Stimulated activated CD4-positive, alpha-beta T cell treated with anti-CD3 and anti-CD28 coated beads, Interleukin-15, amount 100 ng/mL, for 1 hour (primary cell): ENCODE data around the gene ALG12.

Experiments used
- DNase-seq, 2 donors: peaks; one replicate each; pipeline ENCODE4 v3.0.0-alpha.2; 2020; ENCODE audit warnings: low read depth in 1 of 2, low spot score in 1 of 2

The ALG12 gene

DNA sequence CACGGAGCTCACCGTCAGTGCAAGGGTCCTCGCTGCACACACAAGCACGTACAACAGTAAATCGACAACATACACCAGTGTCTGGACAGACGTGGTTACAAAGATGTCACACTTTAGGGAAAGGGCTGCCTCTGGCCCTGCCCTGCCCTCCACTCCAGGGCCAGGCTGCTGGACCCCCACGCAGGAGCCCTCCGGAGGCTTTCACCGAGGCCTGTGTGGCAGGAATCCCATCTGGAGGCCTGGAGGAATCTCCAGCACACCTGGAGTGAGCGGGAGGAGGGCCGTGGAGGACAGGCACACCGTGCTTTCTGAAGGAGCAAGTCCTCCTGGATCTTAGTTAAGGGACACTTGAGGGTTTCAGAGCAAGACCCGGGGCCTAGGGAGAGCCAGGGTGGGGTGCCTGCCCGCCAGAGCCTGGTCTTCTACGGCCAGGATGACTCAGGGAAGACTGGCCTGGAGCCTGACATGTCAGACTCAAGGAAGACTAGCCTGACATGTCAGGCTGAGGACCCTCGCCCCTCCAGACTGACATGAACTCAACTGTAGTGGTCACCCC, 40.2 kb upstream of the ALG12 start:
- DNase-seq: no peak

DNA sequence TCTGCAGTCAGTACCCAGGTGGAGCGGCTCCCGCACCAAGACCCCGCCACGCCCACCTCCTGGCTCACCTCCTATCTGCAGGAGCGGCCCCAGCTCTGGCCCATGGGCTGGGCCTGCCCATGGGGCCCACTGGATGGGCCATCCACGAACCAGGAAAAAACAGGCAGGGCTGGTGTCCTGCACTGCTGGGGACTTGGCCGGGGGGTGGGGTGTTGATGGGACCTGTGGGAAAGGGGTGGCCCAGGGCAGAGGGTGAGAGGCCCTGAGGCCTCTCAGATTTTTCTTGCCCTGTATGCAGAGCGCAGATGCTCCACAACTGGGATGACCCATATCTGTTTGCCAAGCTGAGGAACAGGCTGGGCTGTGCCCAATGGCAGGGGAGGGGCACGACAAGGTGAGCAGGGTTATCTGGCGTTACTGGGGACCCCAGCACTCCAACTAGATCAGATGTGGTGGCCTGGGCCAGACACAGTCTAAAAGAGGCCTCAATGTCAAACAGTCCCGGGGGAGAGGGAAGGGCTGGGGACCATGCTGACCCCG, 39.7 kb upstream of the ALG12 start:
- DNase-seq: no peak

DNA sequence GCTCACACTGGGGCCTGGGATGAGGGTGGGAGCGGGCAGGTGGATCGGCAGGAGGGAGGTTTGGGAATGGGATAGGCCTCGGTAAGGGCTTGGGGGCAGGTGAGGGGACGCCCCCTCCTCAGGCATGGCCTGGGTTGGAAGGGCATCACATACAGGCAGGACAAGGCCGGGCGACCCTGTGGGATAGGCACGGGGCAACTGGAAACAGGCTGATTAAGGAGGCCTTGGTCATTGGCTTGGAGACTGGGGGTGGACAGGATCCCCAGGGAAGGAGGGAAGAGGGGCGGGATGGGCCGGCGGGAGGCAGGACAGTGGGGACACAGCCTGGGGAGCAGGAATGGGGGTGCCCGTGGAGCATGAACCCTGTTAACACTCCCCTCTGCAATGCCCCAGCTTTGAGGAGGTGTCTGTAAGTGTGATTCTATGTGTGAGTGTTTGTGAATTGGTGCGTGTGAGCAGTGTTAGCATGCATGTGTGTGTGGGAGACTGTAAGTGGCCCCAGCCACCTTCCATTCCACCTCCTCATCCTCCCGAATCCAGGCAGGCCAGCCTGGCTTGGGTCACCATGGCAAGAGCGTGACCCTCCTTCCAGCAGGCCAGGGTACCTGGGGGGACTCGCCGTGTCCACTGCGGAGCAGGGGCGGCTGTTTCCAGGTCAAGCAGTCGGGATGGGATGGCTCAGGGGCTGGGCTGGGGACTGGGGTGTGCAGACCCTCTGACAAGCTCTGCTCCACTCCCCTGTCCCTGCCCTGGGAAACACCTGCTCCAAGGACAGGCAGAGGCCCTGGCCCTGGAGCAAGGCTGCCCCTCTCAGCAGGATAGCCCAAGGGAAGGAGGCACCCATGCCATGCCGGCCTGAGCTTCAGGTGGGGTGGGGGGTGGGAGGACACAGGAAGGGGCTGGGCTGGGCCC, 38.9 kb upstream of the ALG12 start:
- DNase-seq: no peak

GRCh38 chr22:49956418-49956770, 38.2 kb upstream of the ALG12 start:
- DNase-seq: no peak

GRCh38 chr22:49955581-49956417, 37.6 kb upstream of the ALG12 start:
- no peak for DNase-seq

- no peak for DNase-seq
These were observed 36.8 kb upstream of the ALG12 start for GRCh38 chr22:49954991-49955580.

DNA sequence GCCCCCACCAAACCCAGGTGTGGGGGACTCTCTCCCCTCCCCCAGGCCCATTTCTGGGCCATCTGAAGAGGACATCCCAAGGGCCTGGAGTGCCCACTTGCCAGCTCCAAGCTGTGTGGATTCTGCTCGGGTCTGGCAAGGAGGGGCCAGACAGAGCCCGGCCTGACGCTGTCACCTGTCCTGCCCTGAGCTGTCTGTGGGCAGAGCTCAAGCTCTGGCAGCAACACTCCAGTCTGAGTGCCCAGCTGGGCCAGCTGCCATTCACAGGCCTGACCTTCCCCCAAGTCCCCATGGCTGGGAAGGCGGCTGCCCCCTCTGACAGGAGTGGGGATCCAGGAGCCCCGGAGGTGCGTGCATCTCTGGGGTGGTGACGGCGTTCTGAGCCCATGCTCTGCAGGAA, 36.1 kb upstream of the ALG12 start:
- no peak for DNase-seq

DNA sequence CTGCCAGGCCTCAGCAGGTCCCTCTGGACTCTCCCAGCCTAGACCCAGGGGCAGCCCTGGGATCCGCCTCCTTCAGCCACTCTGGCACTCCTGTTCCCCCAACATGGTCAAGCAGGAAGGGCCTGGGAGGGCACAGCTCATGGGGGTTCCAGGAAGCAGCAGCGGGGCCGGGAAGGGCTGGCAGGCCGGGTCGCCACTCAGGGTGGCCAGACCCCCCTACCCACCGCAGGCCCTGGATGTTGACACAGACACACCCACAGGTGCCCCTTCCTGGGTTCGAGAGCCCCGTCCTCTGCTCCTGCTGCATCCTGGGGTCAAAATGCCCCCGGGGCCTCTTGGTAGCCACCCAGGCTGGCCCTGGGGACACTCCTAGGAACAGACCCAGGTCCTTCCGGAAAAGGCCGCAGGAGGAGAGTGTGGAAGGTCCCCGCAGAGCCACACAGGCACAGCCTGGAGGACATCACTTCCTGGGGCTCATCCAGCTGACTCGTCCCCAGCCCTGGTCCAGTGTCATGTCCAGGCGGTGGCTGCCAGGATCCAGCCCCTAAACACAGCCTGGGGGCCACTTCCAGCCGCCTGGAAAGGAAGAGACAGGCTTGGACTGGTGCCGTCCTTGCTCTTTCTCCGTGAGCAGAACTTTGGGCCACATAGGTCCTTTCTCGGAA, 35.6 kb upstream of the ALG12 start:
- no peak for DNase-seq

DNA sequence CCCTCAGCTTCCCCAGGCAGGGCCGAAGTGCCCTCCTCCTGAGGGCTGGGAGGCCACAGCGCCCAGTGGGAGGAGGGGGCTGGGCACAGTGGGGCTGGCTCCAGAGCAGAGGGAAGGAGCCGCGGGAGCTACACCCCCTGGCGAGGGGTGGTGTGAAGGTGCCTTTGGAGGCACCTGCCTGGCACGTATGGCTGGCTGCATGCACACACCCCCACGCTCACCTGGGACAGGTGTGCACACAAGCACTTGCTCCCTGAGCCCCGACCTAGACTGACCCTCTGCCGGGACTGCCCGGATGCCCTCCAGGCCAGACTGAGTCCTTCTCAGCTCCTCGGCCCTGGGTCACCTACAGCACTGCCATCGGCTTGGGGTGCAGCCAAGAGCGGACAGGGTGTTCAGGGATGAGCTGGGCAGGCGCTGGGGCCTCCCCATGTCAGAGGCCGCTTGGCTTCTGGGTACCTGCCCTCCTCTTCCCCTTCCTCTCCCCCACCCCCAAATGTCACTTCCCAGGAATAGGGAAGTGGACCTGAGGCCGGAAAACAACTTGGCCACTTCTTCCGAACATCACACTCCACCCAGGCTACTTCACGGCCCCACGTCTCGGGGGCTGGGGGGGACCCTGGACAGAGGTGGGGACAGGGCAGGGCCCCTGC, 34.9 kb upstream of the ALG12 start:
- DNase-seq: no peak

DNA sequence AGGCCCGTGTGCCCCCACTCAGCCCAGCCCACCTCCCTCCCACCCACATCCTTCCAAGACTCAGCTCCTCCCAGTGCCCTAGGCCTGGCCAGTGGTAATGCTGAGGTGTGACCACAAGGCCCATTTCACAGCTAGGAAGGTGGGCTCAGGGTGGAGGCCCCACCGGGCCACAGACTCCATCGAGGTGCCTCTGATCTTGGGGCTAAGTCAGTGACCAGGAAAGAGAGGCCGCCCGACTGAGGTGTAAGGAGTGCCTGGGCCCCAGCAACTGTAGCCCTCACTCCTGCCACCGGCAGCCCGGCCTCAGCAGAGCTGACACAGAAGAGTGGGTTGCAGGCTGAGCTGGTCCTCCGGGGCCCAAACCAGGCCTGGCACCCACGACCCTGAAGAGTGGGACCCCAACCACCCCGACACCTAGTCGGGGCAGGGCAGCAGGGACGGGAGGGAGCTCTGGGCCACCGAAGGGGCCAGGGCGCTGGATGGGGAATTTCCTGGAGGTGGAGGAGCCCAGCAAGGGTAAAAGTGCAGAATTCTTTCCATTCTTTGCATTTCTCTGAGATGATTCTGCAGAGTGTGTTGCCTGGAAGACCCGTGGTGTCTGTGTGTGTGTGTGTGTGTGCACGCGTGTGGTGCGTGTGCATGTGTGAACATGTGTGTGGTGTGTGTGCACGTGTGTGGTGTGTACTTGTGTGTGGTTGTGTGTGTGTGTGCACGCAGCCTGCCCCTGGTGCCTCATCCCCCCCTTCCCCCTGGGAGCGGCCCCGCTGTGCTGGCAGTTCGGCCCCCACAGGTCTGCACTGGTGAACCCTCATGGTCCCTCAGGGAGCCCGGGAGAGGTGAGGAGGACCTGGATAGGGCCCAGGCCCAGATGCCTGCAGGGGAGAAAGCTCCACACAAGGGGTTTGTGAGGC, 34.0 kb upstream of the ALG12 start:
- no peak for DNase-seq

GRCh38 chr22:49951678-49951985, 33.4 kb upstream of the ALG12 start:
- no peak for DNase-seq

- DNase-seq: no peak
These were observed 32.9 kb upstream of the ALG12 start for GRCh38 chr22:49951000-49951677.

DNA sequence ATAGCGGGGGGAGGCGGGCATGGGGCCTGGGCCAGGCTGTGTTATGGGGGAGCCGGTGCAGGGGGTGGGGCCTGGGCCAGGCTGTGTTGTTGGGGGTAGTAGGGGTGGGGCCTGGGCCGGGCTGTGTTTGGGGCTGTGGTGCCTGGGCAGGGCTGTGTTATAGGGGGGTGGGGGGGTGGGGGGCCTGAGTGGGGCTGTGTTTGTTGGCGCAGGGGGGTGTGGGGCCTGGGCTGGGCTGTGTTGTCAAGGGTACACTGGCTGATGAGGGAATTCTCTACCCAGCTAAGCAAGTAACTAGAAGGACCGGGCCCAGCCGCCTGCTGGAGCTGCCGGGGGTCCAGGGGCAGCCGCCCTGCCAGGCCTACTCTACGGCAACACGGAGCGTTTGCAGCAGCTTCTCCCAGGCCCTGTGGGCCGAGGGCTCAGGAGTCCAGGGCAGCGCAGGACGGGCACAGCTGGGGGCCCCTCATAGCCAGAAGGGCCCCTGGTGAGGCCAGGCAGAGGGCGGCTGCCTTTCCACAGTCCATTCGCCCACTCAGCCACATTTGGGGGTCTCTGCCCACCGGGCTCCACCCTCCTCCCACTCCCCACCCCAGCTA, 32.3 kb upstream of the ALG12 start:
- no peak for DNase-seq

- no peak for DNase-seq
These were observed 31.7 kb upstream of the ALG12 start for GRCh38 chr22:49949914-49950292.

GRCh38 chr22:49948958-49949913, 31.0 kb upstream of the ALG12 start:
- no peak for DNase-seq

DNA sequence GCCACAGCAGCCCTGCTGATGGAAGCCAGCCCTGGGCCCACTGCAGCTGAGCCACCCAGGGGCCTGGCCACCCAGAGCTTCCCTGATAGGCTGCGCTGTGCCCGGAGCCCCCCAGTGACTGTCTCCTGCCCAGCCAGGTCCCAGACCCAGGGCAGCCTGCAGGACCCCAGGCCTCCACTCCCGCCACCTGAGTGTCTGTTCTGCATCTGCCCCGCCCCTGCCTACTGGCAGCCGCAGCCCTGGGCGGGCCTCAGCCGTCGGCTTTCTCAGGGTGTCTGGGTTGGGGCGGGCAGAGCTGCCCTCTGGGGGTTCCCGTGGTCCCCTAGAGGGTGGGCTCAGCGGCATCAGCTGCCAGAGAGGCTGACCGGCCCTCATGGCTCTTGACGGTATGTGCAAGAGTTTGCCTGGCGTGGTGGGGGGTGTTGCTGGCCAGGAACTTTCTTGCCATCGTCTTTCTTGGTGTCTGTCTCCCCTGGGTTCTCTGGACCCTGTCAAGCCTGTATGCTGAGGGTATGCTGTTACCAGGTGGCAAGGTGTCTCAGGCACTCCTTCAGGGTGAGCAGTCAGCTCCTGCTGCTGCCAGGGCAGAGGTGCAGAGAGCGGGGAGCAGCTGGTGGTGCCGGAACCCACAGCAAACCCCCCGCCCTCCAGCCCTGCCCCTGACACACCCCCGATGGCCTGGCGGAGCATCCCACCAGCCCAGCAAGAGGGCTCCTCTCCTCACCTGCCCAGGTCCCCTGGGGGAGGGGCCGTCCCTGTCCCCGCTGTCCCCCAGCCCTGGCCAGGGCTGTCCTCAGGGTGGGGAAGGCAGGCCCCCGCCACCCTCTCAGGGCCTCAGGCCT, 30.1 kb upstream of the ALG12 start:
- DNase-seq: no peak

DNA sequence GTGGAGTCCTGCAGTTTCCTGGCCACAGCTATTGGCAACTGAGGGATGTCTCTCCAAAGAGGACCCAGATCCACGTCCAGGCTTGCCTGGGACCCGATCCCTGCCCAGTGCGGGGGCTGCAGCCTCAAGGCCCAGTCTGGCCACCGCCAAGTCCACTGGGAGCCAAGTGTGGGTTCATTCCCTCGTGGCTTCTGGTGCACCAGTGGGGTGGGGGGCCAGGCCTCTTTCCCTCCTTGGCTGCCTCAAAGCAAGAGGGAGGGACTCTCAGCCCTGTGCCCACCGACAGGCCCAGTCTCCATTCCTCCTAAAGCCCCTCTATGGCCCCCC, 29.0 kb upstream of the ALG12 start:
- no peak for DNase-seq
